CD8-positive, alpha-beta memory T cell (primary cell): Measurements from ENCODE around the gene CDC73. TPM values are rescaled to one million over a fixed set of nuclear protein-coding genes. Genes with fewer than 3 reads are reported as not detected.
A peak's percentile ranks its signal among the peaks of the same experiment; 100 is the strongest.
"Not testable (repeated sequence)": the region's sequence is repeated elsewhere in the genome, so short reads cannot be mapped to it uniquely, and the experiment has no call there.

Experiments
- CTCF ChIA-PET: fragments of 350-600 bp; sonication (Branson Sonifier 250); formaldehyde crosslinking; loops from one replicate; lab custom pipeline; 2021; ENCODE audit warnings: antibody characterized with exemption; lab: Charles Lee
- POLR2A ChIA-PET: fragments of 350-600 bp; sonication (Branson Sonifier 250); formaldehyde crosslinking; loops from one replicate; lab custom pipeline; 2021; ENCODE audit warnings: antibody characterized with exemption; lab: Charles Lee
- DNase-seq, 5 donors: peaks; one replicate each; pipeline versions ENCODE4 v3.0.0 to v3.0.0-alpha.2; 2020 to 2022; ENCODE audit warnings: mixed read lengths in 1 of 5
- H3K27ac ChIP-seq: one replicate; pipeline ENCODE4 v1.7.0; 2013; ENCODE audit warnings: low read depth, mild to moderate bottlenecking, low read length, moderate library complexity
- H3K27me3 ChIP-seq: 2 replicates; pipeline ENCODE4 v1.7.0; 2013; ENCODE audit warnings: low read length, mild to moderate bottlenecking; ENCODE audit not compliant: insufficient read depth, poor library complexity, severe bottlenecking
- H3K36me3 ChIP-seq: 2 replicates; pipeline ENCODE4 v1.7.0; 2013; ENCODE audit warnings: mild to moderate bottlenecking, low read length, moderate library complexity; ENCODE audit not compliant: insufficient read depth
- H3K4me1 ChIP-seq: 2 replicates; pipeline ENCODE4 v1.7.0; 2013; ENCODE audit warnings: mild to moderate bottlenecking, low read length, moderate library complexity; ENCODE audit not compliant: insufficient read depth
- H3K4me3 ChIP-seq: 2 replicates; pipeline ENCODE4 v1.7.0; 2013; ENCODE audit warnings: mild to moderate bottlenecking, low read length
- H3K9me3 ChIP-seq: 2 replicates; pipeline ENCODE4 v1.7.0; 2013; ENCODE audit warnings: mild to moderate bottlenecking, low read length
- H3K27ac Mint-ChIP-seq, 8 donors: one replicate each; pipeline ENCODE4 v1.8.0; 2020 to 2021; ENCODE audit warnings: mixed read lengths in 8 of 8, mild to moderate bottlenecking in 6 of 8, inconsistent platforms in 3 of 8, moderate library complexity in 3 of 8
- H3K27me3 Mint-ChIP-seq, 2 donors: one replicate each; pipeline ENCODE4 v1.8.0; 2020 to 2021; ENCODE audit warnings: mixed read lengths in 2 of 2, mild to moderate bottlenecking in 1 of 2, moderate library complexity in 1 of 2
- H3K36me3 Mint-ChIP-seq, 3 donors: one replicate each; pipeline ENCODE4 v1.8.0; 2020 to 2021; ENCODE audit warnings: mixed read lengths in 3 of 3, inconsistent platforms in 1 of 3, mild to moderate bottlenecking in 1 of 3
- H3K4me1 Mint-ChIP-seq, 3 donors: one replicate each; pipeline ENCODE4 v1.8.0; 2020 to 2021; ENCODE audit warnings: mixed read lengths in 3 of 3, inconsistent platforms in 1 of 3, mild to moderate bottlenecking in 1 of 3
- H3K4me3 Mint-ChIP-seq, 7 donors: one replicate each; pipeline ENCODE4 v1.8.0; 2020 to 2021; ENCODE audit warnings: mixed read lengths in 7 of 7, mild to moderate bottlenecking in 6 of 7, moderate library complexity in 4 of 7, inconsistent platforms in 2 of 7
- H3K9me3 Mint-ChIP-seq, 5 donors: one replicate each; pipeline ENCODE4 v1.8.0; 2020 to 2022; ENCODE audit warnings: mixed read lengths in 5 of 5, mild to moderate bottlenecking in 3 of 5, moderate library complexity in 2 of 5, inconsistent platforms in 1 of 5
- polyA plus RNA-seq: library from polyadenylated mRNA; unstranded; fragments of 300-500 nt; fragmentation: Illumina TruSeq; gene quantifications from one replicate; pipeline ENCODE4 v1.2.3, GENCODE V29; 2021
- total RNA-seq, 2 experiments: library from RNA; stranded (reverse); gene quantifications; one replicate each; pipeline ENCODE4 v1.2.3, GENCODE V29; 2021

Gene CDC73
- total and polyA plus RNA-seq, 3 experiments from 2014 or later: 58.5 to 63.8 (median 59.8) TPM

DNA sequence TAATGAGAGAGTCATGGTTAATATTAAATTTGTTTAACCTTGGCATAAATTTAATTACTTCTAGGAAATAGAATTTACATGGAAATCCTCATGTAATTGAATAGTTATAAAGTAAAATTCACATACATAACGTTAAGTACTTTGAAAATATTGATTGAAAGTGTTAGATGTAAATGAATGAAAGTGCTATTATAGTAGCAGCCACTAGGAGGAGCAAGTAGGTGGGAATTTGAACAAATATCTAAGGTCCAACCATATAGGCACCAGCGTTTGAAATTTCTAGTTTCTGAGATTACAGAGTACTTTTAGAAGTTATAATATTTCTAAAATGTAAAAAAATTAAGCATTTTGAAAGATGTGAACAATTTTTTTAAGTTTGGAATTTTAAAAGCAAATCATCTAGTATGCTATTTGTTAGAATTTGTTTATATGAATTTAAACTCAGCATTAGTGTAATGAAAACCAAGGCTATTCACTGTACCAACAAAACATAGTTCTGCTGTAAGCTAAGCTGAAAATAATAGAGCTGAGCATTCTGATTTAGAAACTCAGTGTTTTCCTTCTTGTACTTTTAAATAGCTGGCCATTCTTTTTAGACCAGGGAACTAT lies 61.3 kb downstream of the CDC73 start:
- Histone ChIP-seq H3K4me1 (peaks cover 24% of the 10 kb centered on the region), H3K9me3 (no peaks in the 10 kb centered on the region), H3K36me3 (no peaks in the 10 kb centered on the region), H3K27ac (no peak overlapping the region), H3K27me3 (no peaks in the 10 kb centered on the region), H3K4me3 (no peak overlapping the region)
- peaks cover 1 to 29% (median 20%) of the 10 kb centered on the region in 3 donors for H3K36me3 Mint-ChIP-seq
- peaks cover 0 to 19% (median 0%) of the 10 kb centered on the region in 5 donors for H3K9me3 Mint-ChIP-seq
- H3K4me1 Mint-ChIP-seq: peaks cover 49 to 82% (median 81%) of the 10 kb centered on the region in 3 donors
- DNase-seq: peak in 2 of 5 donors; percentile 39 to 47
- POLR2A ChIA-PET: no interaction called here
- CTCF ChIA-PET: no interaction called here
- H3K27ac Mint-ChIP-seq: peak overlapping the region in 5 of 8 donors; percentile 71 to 87 (median 80)
- H3K27me3 Mint-ChIP-seq: no peaks in the 10 kb centered on the region
- peak overlapping the region; percentile 70 to 92 (median 83) for H3K4me3 Mint-ChIP-seq

DNA sequence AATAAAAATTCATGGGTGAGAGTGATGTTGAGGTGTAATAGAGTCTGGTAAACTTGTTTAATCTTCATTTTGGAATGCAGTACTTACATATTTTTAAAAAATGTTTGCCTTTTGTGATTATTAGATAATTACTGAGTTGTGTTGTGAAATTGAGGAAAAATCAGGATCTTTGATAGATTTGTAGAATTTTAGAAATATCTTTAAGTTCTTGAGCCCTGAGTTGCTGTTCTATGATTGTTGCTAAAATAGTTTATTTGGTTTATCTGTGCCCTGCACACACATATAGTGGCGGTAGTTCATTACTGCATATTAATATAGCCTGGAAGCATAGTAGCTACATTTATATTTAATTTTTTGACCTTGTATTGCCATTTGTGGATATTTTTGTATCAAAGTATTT lies 62.9 kb downstream of the CDC73 start:
- H3K36me3 Mint-ChIP-seq: peaks cover 0 to 23% (median 20%) of the 10 kb centered on the region in 3 donors
- DNase-seq: no peak
- H3K9me3 ChIP-seq: no peaks in the 10 kb centered on the region
- H3K4me3 Mint-ChIP-seq: peak overlapping the region; percentile 65 to 92 (median 83)
- CTCF ChIA-PET: interaction anchor here (0.9 kb wide), 1 partner anchor 37 kb away, joined by 3 read pairs; no protein-coding TSS in a partner anchor
- H3K36me3 ChIP-seq: no peaks in the 10 kb centered on the region
- peaks cover 0 to 18% (median 0%) of the 10 kb centered on the region in 5 donors for H3K9me3 Mint-ChIP-seq
- POLR2A ChIA-PET: no interaction called here
- H3K27ac Mint-ChIP-seq: peak overlapping the region in 6 of 8 donors; percentile 35 to 93 (median 83)
- no peak overlapping the region for H3K4me3 ChIP-seq
- no peaks in the 10 kb centered on the region for H3K27me3 ChIP-seq
- peaks cover 60 to 91% (median 83%) of the 10 kb centered on the region in 3 donors for H3K4me1 Mint-ChIP-seq
- H3K4me1 ChIP-seq: peaks cover 25% of the 10 kb centered on the region
- H3K27me3 Mint-ChIP-seq: no peaks in the 10 kb centered on the region
- H3K27ac ChIP-seq: no peak overlapping the region

DNA sequence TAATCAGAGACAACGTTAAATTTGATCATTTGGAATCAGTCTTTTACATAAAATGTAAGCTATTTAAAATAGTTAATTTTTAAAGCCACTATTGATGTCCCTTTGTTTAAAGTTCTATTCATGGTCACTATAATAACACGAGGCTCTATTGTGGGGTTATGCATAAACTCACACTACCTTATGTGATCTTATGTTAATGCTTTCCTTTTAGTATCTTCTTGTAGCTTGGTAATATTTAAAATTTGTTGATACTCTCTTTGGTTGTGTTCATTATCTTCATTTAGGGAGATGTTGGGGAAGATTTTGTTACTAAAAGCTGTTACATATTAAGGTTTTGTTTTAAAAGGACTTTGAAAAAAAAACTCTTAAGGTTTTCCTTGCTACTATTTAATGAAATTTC lies 63.4 kb downstream of the CDC73 start:
- no peak overlapping the region for H3K27ac ChIP-seq

GRCh38 chr1:193185901-193186731 lies 64.3 kb downstream of the CDC73 start, which contains the start of gene B3GALT2:
Gene B3GALT2, minus strand, starts transcription at chr1:193186613. Its CDS starts 5,051 bp downstream, at chr1:193181562.
- H3K4me1 ChIP-seq: peaks cover 27% of the 10 kb centered on the region
- peak within 1 kb of the TSS; percentile 22 for H3K27ac ChIP-seq
- Mint-ChIP-seq H3K9me3 (peaks cover 0 to 7% (median 0%) of the 10 kb centered on the region in 5 donors), H3K27ac (peak within 1 kb of the TSS; percentile 46 to 95 (median 88)), H3K4me1 (peaks cover 68 to 89% (median 85%) of the 10 kb centered on the region in 3 donors), H3K36me3 (peaks cover 0 to 12% (median 12%) of the 10 kb centered on the region in 3 donors), H3K4me3 (peak within 1 kb of the TSS; percentile 79 to 92 (median 83)), H3K27me3 (no peaks in the 10 kb centered on the region)
- POLR2A ChIA-PET: interaction anchor here (0.5 to 1.1 kb wide), 4 partner anchors 11 to 1103 kb away, joined by 3 to 4 read pairs (median 4); no protein-coding TSS in a partner anchor
- DNase-seq: peak in 3 of 5 donors; percentile 11 to 24 (median 24)
- H3K36me3 ChIP-seq: no peaks in the 10 kb centered on the region
- CTCF ChIA-PET: interaction anchor here (0.9 to 1.0 kb wide), 2 partner anchors 36 to 44 kb away, joined by 3 read pairs; no protein-coding TSS in a partner anchor
- no peaks in the 10 kb centered on the region for H3K27me3 ChIP-seq
- H3K9me3 ChIP-seq: no peaks in the 10 kb centered on the region
- H3K4me3 ChIP-seq: peak within 1 kb of the TSS; percentile 10

More for the DNA sequence above, 63.4 kb downstream of the CDC73 start:
- Mint-ChIP-seq H3K36me3 (peaks cover 0 to 21% (median 19%) of the 10 kb centered on the region in 3 donors), H3K27me3 (no peaks in the 10 kb centered on the region), H3K27ac (peak overlapping the region in 7 of 8 donors; percentile 79 to 95 (median 89)), H3K9me3 (peaks cover 0 to 17% (median 0%) of the 10 kb centered on the region in 5 donors), H3K4me1 (peaks cover 64 to 91% (median 86%) of the 10 kb centered on the region in 3 donors), H3K4me3 (peak overlapping the region; percentile 79 to 92 (median 83))
- Histone ChIP-seq H3K27me3 (no peaks in the 10 kb centered on the region), H3K4me1 (peaks cover 27% of the 10 kb centered on the region), H3K9me3 (no peaks in the 10 kb centered on the region), H3K4me3 (no peak overlapping the region), H3K36me3 (no peaks in the 10 kb centered on the region)
- no peak for DNase-seq
- CTCF ChIA-PET: interaction anchor here (0.5 to 0.9 kb wide), 2 partner anchors 37 to 531 kb away, joined by 3 read pairs; no protein-coding TSS in a partner anchor
- POLR2A ChIA-PET: no interaction called here

DNA sequence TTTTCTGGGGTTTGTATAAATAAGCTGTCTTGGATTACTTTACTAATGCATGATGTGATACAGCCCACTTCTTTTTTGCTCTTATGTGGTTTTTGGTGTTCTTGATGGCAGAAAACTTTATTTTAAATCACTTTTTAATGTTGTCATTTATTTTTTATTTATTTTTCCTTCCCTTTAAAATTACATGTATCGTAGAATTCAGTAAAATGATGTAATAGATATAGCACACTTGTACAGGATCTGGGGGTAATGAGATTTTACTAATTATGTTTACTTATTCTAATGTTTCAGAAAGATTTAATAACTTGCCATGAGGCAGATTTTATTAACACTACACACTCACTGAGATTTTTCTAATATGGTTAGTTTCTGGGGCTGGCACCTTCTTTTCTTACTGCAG lies 65.3 kb downstream of the CDC73 start:
- Mint-ChIP-seq H3K9me3 (peaks cover 0 to 3% (median 0%) of the 10 kb centered on the region in 5 donors), H3K27me3 (no peaks in the 10 kb centered on the region), H3K4me3 (peak overlapping the region in 6 of 7 donors; percentile 79 to 92 (median 83)), H3K4me1 (peaks cover 65 to 81% (median 77%) of the 10 kb centered on the region in 3 donors), H3K27ac (peak overlapping the region in 7 of 8 donors; percentile 43 to 95 (median 89)), H3K36me3 (peaks cover 0 to 8% (median 6%) of the 10 kb centered on the region in 3 donors)
- Histone ChIP-seq H3K4me3 (no peak overlapping the region), H3K27me3 (no peaks in the 10 kb centered on the region), H3K4me1 (peaks cover 27% of the 10 kb centered on the region), H3K36me3 (no peaks in the 10 kb centered on the region), H3K27ac (no peak overlapping the region), H3K9me3 (no peaks in the 10 kb centered on the region)
- POLR2A ChIA-PET: interaction anchor here (1.1 kb wide), 1 partner anchor 272 kb away, joined by 4 read pairs; no protein-coding TSS in a partner anchor
- CTCF ChIA-PET: interaction anchor here (1.0 kb wide), 1 partner anchor 43 kb away, joined by 3 read pairs; no protein-coding TSS in a partner anchor
- no peak for DNase-seq

GRCh38 chr1:193188915-193189314 lies 67.1 kb downstream of the CDC73 start:
- H3K9me3 Mint-ChIP-seq, POLR2A ChIA-PET, H3K4me3 ChIP-seq, H3K27ac ChIP-seq, H3K27me3 ChIP-seq, DNase-seq, H3K9me3 ChIP-seq, CTCF ChIA-PET, H3K36me3 ChIP-seq, H3K27me3 Mint-ChIP-seq: not testable (repeated sequence)
- peak overlapping the region in 5 of 8 donors; percentile 9 to 85 (median 67) for H3K27ac Mint-ChIP-seq
- H3K36me3 Mint-ChIP-seq: peaks cover 2 to 18% (median 13%) of the 10 kb centered on the region in 3 donors
- H3K4me3 Mint-ChIP-seq: peak overlapping the region in 3 of 7 donors; percentile 20 to 51 (median 23)
- H3K4me1 Mint-ChIP-seq: peaks cover 66 to 85% (median 83%) of the 10 kb centered on the region in 3 donors
- H3K4me1 ChIP-seq: peaks cover 21% of the 10 kb centered on the region

- peaks cover 5 to 21% (median 13%) of the 10 kb centered on the region in 3 donors for H3K36me3 Mint-ChIP-seq
- DNase-seq: no peak
- peak overlapping the region in 2 of 7 donors; percentile 20 to 24 for H3K4me3 Mint-ChIP-seq
- Histone ChIP-seq H3K27me3 (no peaks in the 10 kb centered on the region), H3K27ac (no peak overlapping the region), H3K9me3 (no peaks in the 10 kb centered on the region), H3K36me3 (no peaks in the 10 kb centered on the region), H3K4me3 (no peak overlapping the region), H3K4me1 (peaks cover 21% of the 10 kb centered on the region)
- H3K27me3 Mint-ChIP-seq: no peaks in the 10 kb centered on the region
- H3K9me3 Mint-ChIP-seq: peaks cover 0 to 4% (median 0%) of the 10 kb centered on the region in 5 donors
- peak overlapping the region in 7 of 8 donors; percentile 9 to 71 (median 61) for H3K27ac Mint-ChIP-seq
- CTCF ChIA-PET: interaction anchor here (1.0 to 1.4 kb wide), 2 partner anchors 15 to 672 kb away, joined by 3 read pairs; no protein-coding TSS in a partner anchor
- POLR2A ChIA-PET: no interaction called here
- H3K4me1 Mint-ChIP-seq: peaks cover 68 to 86% (median 85%) of the 10 kb centered on the region in 3 donors
These were observed 67.7 kb downstream of the CDC73 start for GRCh38 chr1:193189442-193190095.
